Activated CD4-positive, alpha-beta T cell treated with anti-CD3 and anti-CD28 coated beads, Interleukin-2, amount 50 U/mL, for 1 hour (primary cell): ENCODE measurements around the gene GMNC.
"Not testable (repeated sequence)": the region's sequence is repeated elsewhere in the genome, so short reads cannot be mapped to it uniquely, and the experiment has no call there.

ENCODE experiments used
- DNase-seq: peaks from one replicate; pipeline ENCODE4 v3.0.0-alpha.2; 2020

GMNC gene, protein sequence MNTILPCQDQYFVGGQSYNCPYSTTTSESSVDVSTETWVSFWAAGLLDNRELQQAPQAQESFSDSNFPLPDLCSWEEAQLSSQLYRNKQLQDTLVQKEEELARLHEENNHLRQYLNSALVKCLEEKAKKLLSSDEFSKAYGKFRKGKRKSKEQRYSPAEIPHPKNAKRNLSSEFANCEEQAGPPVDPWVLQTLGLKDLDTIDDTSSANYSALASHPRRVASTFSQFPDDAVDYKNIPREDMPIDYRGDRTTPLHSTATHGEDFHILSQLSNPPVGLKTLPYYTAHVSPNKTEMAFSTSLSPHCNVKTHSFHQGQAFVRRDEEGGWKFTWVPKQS

DNA sequence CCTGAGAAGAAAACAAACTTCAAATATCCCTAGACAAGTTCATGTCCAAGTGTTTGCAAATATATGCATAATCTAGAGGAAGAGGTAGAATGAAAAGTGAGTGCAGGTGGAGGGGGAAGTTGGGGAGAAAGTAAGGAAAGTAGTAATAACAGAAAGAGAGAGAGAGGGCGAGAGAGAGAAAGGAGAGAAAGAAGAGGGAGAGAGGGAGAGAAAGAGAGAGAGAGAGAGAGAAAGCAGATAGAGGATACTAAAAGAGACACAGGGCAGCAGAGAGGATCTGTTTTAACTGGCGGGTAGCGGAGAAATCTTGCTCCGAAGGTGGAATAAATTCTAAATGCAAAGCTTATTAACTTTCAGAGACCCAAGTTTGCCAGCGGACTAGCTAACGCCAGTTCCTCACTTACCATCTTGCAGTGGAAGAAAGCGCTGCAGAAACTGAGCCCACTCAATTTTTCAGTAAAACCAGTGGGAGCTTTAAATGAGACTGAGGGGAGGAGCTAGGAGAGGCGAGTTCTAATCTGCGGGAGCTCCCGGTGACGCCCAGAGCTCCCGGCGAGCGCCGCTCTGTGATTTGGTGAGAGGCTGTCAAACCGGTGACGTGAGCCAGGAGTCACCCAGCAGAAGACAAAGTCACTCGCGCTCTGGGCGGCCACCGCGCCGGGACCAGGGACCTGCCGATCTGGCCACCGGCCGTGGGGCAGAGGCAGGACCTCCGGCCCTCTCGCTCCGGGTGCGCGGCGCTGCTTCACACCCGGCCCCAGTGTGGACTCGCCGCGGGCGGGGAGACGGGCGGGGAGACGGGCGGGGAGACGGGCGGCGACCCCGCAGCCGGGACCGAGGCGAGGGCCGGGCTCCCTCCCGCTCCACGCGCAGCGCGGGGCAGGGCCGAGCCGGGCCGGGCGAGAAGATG is at the start of gene GMNC:
GMNC (minus strand) TSS at position 486 of the 910 bp plus-strand sequence; CDS start at position 407, 79 bp downstream.
- no peak for DNase-seq

DNA sequence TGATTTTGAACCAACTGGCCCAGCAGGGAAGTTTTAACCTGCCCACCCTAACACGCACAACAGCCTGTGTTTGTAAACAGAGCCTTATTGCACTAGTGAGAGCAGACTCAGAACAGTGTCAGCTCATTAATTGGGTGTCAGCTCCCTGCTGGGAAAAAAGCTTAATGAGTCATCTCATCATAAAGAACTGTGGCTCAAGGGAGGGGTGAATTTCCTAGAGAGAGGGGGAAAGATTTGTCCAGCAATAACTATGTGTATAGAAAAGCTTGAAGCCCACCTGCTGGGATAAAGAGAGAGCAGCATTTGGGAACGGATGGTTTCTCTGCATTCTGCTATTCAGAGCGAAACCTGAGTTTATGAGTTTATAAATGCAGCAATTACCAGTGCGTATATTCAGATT is 48.9 kb upstream of the GMNC start:
- no peak for DNase-seq

DNA sequence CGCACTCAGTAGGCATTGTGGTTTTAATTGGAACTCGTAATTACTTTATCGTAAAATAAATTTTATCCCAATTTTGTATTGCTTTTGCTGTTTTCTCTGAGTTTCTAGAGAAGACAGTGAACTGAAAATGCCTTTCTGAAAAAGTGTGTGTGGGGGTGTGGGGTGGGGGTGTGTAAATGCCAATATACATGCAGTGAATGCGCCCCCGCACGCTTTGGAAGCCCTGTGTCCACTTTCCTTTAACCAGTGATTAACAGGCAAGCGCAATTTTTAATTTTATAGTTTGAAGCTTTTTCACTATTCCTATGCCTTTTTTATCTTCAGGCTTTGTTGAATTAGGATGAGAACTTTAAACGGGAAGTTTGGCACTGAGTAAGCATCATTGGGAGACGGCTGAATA is 47.4 kb upstream of the GMNC start:
- DNase-seq, result no peak

DNA sequence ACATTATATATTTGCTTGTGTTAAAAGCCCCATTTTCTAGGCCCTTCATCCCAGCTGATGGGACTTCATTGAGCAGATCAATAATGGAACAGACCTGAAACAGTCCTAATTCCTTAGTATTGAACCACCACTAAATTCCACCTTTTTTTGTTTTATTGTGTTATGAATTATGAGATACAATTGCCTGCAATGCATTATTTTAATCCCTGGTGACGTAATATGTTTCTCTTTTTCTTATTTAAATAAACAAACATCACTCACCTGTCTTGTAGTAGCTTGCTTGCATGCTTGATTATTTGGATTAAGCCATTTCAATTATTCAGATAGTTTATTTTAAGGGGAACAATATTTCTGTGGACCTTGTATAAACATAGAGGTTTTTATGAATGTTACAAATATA is 40.7 kb upstream of the GMNC start:
- DNase-seq, result no peak

DNA sequence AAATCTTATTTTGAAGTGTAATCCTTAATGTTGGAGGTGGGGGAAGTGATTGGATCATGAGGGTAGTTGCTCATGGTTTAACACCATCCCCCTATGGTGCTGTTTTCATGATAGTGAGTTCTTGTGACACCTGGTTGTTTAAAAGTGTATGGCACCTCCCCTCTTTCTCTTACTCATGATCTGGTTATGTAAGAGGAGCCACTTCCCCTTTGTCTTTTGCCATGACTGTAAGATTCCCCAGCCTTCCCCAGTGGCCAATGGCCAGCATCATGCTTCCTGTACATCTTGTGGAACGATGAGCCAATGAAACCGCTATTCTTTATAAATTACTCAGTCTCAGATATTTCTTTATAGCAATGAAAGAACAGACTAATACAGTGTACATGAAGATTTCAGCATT is 39.8 kb upstream of the GMNC start:
- no peak for DNase-seq

DNA sequence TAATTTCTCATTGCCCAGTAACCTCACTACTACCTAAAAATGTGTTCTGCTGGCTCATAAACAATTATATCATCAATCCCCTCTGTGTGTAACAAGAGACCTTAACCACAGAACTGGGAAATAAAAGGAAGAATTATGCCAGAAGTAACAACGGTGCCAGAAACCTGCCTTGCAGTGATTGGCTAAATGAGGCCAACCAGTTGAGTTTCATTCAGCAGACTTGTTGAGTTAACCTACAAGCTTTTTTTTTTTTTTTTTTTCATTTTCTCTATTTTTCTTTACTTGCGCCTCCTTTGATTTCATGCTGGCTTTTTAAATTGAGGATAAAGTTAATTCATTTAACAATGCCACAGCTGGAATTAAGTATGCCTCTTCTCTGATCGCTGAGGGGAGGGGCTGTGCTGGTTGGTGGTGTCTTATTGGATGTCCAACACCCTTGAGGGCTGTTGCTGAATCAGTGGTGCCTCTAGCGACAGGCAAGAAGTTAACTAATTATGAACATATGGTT is 30.0 kb upstream of the GMNC start:
- no peak for DNase-seq

DNA sequence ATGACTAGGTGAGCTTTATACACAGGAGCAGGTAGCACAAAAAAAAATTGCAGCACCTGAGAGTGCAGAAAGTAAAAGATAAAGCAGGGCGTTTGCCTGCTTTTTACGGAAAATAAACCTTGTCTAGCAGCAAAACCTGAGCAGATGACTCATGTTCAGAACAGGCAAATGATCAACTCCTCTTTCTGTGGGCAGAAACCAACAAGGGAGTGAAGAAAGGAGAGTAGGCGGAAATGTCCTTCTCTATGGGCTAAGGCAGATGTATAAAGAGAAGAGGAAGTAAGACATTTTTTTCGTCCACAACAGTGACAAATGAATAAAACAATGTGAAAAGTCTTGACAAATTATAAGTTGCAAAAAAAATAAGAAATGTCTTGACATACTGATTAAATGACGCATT is 24.5 kb upstream of the GMNC start:
- no peak for DNase-seq

DNA sequence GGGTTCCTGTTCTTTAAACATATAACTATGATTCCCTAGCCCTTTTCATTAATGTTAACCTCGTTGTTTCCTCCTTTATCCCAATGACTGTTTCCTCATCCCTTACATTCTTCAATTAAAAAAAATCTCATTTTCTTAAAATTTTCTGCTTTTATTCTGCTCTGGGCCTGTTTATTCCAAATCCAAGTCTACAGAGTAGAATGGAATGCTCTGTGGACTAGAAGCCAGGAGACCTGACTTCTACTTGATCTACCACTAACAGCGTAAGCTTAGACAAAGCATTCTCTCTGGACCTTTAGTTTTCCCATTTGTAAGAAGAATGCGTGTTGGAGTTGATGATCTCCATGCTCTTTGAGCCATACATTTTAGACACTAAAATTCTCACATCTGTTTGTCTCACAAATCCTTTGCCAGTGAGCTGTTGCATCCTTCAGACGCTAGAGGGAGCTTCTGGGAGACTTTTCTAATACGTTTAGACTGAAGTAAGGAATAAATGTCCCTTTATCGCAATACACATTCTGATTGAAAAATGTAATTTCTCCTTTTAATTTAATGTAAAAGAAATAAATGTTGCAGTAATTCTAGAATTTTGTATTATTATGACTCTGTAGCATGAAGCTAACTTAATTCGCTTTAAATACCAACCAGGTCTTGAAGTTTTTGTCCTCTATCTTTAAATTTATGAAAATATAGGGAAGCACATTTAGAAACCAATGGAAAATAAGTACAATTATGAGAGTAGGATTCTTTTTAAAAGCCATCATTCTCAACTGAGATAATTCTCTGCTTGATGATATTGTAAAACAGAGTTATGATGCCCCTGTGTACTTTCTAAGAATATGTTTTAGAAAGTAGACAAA is 21.7 kb upstream of the GMNC start:
- no peak for DNase-seq

DNA sequence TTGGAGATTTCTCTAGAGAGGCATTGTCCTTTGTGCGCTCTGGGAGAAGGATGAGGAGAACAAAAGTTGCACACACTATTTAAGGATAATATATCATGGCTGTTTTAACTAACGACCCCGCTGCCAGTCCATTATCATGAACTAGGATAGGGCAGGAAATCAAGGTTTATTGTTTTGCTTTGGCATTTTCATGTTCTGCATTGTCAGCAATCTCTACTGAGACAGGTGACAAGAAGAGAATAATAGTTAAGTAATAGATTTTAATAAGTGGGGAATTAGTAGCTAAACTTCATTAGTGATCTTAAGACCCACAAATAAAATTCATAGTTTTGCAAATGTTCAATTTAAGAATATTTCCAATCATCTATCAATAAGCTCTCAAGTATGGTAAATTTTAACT is 20.6 kb upstream of the GMNC start:
- DNase-seq, result no peak

DNA sequence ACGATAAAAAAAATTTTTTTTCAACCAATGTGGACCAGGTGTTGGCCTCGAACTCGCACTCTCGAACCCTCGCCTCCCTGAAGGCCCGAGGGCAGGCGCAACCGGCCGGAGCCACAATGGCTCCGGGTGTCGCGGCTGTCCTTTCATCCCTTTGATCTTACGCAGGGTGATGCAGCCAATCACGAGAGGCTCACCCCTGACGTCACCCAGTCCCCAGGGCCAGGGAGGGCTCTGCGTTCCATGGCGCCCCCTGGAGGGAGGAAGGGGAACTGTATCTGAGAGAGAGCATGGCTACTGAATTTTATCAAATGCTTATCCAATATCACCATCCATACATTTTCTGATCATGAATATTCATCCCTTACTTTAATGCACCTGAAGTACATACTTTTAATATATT is 15.4 kb upstream of the GMNC start:
- DNase-seq, result no peak

DNA sequence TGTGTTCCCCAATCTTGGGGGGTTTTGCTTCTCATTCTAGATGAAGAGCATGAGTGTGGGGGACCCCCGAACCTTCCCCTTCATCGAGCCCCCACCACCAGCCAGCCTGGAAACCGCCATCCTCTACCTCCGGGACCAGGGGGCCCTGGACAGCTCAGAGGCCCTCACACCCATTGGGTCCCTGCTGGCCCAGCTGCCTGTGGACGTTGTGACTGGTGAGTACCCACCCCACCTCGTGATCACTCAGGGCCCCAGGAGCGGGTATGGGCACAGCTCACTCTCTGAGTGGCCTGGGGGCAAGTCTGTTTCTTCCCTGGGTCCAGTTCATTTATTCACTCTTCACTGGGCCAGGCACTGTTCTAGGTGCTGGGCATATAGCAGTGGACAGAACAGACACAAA is 13.9 kb upstream of the GMNC start:
- not testable (repeated sequence) for DNase-seq

DNA sequence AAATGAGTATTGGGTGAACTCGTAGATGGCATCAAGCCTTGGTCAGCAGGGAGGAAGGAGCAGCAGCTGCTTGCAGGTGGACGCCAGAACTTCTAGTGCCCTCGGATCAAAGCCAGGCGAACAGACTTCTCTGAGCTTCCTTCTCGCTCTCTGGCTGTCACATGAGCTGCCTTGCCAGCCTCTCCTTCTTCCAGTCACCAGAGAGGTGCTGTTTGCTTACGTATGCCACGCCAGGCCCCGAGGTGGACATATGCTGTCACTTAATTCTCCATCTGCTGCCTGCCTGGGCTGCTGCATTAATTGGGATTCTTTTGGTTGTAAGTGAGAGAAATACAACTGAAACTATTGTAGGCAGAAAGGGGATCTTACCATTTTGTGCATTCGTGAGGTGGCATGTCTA is 12.6 kb upstream of the GMNC start:
- DNase-seq, result not testable (repeated sequence)

DNA sequence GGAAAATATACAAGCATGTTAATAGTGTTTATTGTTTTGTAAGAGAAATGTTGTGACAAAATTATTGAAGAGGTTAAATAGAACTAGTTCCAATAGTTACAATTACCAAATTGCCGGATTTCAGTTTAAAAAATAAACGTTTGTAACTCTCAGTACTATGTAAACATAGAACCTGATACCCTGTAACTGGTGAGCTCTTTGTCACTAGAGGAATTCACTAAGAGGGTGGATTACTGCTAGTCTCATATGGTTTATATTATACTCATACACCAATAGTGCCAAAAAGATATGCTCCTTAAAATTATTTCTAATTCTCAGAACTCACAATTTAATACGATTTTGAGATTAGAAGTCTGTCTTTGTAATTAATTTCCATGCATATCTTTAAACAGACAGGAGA is 7.6 kb upstream of the GMNC start:
- no peak for DNase-seq

DNA sequence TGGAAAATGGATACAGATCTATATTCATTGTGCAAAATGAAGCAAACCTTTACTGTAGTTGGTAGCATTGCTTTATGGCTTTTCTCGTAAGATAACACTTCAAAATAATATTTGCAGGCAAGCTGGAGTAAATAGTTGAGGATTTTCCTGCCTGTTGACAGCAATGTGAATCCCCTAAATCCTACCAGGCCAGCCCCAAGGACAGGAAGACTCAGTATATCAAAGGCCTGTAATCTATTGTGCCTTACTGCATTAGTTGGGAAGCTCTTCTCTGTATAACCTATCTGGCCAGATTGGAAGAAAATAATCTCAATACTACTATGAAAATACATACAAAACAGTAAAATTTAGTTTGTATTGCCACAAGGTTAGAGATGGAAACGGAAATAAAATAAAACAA is 4.6 kb upstream of the GMNC start:
- DNase-seq, result no peak

DNA sequence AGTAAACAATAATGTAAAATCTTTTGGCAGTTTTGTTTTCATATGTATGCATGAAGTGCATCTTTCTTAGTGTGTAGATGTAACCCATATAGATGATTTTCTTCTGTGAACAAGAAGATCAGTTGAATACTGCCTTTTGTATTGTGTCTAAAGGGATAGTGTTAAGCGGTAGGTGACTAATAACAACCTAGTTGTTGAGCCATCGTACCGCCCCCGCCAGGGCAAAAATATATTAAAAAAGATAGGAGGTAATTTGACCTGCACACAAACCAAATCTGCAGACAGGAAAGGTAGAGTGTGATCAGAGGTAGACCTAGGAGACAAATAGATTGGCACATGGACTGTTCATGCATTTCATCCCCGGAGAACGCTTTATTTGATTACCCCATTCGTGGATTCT is 3.3 kb upstream of the GMNC start:
- DNase-seq, result no peak

DNA sequence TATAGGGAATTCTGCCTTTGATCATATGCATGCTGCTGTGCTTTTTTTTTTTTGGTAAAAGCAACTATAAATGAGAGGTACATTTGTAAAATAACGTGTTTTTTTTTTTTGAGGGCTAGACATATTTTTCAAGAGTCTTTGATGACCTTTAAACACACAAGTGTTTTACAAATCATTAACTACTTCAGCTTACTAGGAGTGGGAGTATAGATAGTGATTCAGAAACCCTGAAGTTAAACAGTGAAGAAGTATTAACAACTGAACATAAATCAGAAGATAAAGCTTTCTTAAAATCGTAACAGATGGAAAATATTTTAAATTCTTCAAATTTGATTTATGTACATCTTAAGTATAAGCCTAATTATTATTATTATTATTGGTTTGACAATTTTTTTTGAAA is 2.9 kb upstream of the GMNC start:
- no peak for DNase-seq

DNA sequence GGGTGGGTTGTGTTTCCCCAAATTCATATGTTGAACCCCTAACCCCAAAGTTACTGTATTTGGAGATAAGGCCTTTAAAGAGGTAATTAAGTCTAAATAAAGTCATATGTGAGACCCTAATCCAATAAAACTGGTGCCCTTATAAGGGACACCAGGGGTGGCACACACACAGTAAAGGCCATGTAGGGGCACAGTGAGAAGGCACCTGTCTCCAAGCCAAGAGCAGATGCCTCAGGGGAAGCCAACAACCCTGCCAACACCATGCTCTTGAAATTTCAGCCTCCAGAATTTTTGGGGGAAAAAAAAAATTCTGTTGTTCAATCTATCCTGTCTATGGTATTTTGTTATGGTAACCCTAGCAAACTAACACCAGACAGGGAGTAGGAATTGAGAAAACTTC is 1.5 kb upstream of the GMNC start:
- DNase-seq, result no peak

DNA sequence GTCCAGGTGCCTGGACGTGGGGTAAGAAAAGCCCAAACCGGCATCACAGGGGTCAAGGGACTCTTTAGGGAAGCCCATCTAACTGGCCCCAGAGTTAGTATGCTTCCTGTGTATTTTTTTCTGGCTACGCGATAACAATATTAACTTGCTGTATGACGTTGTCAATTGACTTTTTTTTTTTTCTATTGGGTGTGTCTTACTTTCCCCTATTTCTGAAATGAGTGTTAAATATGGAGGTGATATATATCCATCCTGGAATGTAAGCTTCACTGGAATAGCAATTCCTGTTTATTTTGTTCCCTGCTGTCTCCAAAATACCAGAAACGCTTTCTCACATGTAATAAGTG is 598 bp upstream of the GMNC start:
- DNase-seq, result no peak

DNA sequence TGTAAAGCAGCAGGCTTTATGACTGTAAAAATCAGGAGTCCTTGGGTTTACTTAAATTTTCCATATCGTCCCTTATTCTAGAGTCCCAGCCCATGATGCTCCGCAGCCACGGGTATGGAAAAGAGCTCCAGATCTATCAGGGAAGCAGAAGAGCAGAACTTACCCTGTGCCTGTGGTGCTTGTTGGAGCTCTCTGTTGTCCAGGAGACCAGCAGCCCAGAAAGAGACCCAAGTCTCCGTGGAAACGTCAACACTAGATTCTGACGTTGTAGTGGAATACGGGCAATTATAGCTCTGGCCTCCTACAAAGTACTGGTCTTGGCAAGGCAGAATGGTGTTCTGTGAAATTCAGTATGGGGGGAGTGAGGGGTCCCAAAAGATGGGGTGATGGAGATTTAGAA is 2.0 kb downstream of the GMNC start:
- DNase-seq, result no peak

DNA sequence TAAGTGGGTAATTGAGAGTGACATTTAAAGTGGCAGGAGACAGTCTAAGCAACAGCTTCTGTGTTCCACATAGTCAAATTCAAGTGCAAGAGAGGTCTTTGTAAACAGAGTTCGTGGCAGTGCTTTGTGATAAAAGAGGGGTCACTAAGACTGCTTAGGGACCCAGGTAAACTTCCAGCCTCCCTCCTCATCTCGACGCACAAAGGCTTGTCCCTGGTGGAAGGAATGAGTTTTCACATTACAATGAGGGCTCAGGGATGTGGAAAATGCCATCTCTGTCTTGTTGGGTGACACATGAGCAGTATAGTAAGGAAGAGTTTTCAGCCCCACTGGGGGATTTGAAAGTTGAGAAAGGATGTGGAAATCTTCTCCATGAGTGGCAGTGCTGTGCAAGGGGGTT is 7.3 kb downstream of the GMNC start:
- DNase-seq, result no peak

DNA sequence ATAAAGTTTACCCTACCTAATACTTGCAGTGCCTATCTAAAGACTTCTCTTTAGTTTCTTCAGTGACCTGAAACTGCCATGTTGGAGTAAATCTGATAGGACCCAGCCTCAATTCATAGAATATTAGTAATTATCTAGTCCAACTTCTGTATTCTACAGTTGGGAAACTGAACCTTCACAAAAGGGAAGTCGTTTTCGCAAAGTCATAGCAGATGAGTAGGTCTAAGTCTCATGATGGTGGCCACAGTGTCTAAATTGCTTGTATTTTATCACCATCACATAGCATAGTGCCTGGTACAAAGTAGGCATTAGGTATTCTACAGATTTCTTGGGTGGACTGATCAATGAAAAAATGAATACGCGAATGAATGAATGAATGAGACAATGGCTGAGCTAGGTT is 8.4 kb downstream of the GMNC start:
- no peak for DNase-seq

DNA sequence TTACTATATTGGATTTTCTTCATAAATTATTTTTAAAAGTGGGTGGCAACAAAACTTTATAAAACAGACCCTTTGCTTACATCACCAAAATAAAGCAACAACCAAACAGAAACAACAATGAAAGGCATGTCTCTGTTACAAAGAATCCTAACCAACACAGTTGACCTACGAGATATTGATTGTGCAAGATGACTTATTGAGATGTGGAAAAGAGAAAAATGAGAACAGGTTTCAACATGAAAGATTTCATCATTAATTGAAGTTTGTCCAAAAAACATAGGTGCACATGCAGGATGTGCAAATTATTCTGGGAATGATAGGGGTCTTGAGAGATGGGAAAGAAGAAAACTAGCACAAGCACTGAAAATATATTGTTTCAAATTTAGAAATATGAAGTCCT is 9.0 kb downstream of the GMNC start:
- no peak for DNase-seq

DNA sequence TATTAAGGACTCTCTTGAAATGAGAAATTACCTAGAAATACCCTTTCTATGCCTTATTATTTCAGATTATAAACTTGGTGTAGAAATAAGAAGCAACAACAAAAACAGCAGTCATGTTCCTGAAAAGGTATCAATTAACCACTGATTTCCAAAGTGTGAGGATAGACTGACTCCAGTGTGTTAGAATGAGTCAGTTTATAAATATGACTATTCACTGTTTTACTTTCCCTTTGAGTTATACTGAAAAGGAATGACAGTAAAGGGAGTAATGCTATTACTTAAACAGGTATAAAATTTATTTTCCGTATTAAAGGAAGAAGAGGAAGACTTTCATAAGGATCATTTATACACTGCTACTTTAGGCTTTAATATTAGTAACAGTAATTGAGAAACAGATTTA is 12.9 kb downstream of the GMNC start:
- no peak for DNase-seq
